H1 (cell line): ENCODE measurements around the gene GPLD1. TPM values are rescaled to one million over a fixed set of nuclear protein-coding genes. Genes with fewer than 3 reads are reported as not detected.
A peak's percentile ranks its signal among the peaks of the same experiment; 100 is the strongest.

Source experiments
- CTCF ChIA-PET: fragments of 300-600 bp; sonication (Branson Sonifier 250); formaldehyde crosslinking; loops from one replicate; lab custom pipeline; 2021; ENCODE audit not compliant: partially characterized antibody; lab: Charles Lee
- POLR2A ChIA-PET: fragments of 300-600 bp; sonication (Branson Sonifier 250); formaldehyde crosslinking; loops from one replicate; lab custom pipeline; 2021; ENCODE audit warnings: inconsistent platforms; ENCODE audit not compliant: partially characterized antibody; lab: Charles Lee
- DNase-seq, 2 experiments: peaks; one replicate each; pipeline versions ENCODE4 v3.0.0 to v3.0.0-alpha.2; 2010 to 2022; ENCODE audit warnings: low spot score in 2 of 2, low read depth in 1 of 2, mixed read lengths in 1 of 2
- FAIRE-seq: peaks from 2 replicates; lab custom pipeline; 2011; peaks lifted over from hg19 to GRCh38; lab: Jason Lieb, UNC
- H2AFZ ChIP-seq: 2 replicates; pipeline ENCODE4 v1.8.1; 2012; ENCODE audit warnings: low read length, inconsistent platforms
- H2AK5ac ChIP-seq: 2 replicates; pipeline ENCODE4 v1.6.1; 2013; ENCODE audit warnings: low read depth, low read length
- H2BK120ac ChIP-seq: replicated peaks from 2 replicates; pipeline ENCODE3; 2013; ENCODE audit warnings: low read depth, low read length, inconsistent platforms
- H2BK12ac ChIP-seq: 2 replicates; pipeline ENCODE4 v1.6.1; 2013; ENCODE audit warnings: low read depth, low read length
- H2BK15ac ChIP-seq: 2 replicates; pipeline ENCODE4 v1.6.1; 2013; ENCODE audit warnings: low read length
- H2BK20ac ChIP-seq: 2 replicates; pipeline ENCODE4 v1.6.1; 2013; ENCODE audit warnings: low read length
- H2BK5ac ChIP-seq: 2 replicates; pipeline ENCODE4 v1.6.1; 2013; ENCODE audit warnings: low read depth, low read length
- H3K14ac ChIP-seq: 2 replicates; pipeline ENCODE4 v1.6.1; 2013; ENCODE audit warnings: inconsistent platforms; ENCODE audit not compliant: insufficient read length
- H3K18ac ChIP-seq: 2 replicates; pipeline ENCODE4 v1.6.1; 2013; ENCODE audit warnings: low read length; ENCODE audit errors: extremely low read depth
- H3K23ac ChIP-seq: 2 replicates; pipeline ENCODE4 v1.6.1; 2013; ENCODE audit warnings: inconsistent platforms; ENCODE audit not compliant: insufficient read length
- H3K23me2 ChIP-seq: 2 replicates; pipeline ENCODE4 v1.6.1; 2013; ENCODE audit warnings: low read depth, low read length
- H3K27ac ChIP-seq: 2 replicates; pipeline ENCODE4 v1.6.1; 2011; ENCODE audit warnings: low read depth, low read length, inconsistent platforms
- H3K27me3 ChIP-seq, 4 experiments: replicated peaks in 1 of 4; 1 replicate in 1 of 4; 2 replicates in 3 of 4; pipeline versions ENCODE4 v1.6.1 to v1.8.1; 2011 to 2013; ENCODE audit warnings: low read length in 3 of 4, mild to moderate bottlenecking in 3 of 4, inconsistent platforms in 2 of 4, mixed read lengths in 2 of 4, moderate library complexity in 1 of 4; ENCODE audit not compliant: control insufficient read depth in 3 of 4, insufficient read depth in 3 of 4; ENCODE audit errors: extremely low read depth in 1 of 4
- H3K36me3 ChIP-seq, 4 experiments: 2 replicates each; pipeline versions ENCODE4 v1.6.1 to v1.8.1; 2011 to 2013; ENCODE audit warnings: mild to moderate bottlenecking in 4 of 4, low read length in 3 of 4, moderate library complexity in 2 of 4, control low read depth in 1 of 4, inconsistent platforms in 1 of 4; ENCODE audit not compliant: insufficient read depth in 4 of 4, control insufficient read depth in 2 of 4
- H3K4ac ChIP-seq: replicated peaks from 2 replicates; pipeline ENCODE3; 2013; ENCODE audit warnings: low read length, low read depth, mixed read lengths, inconsistent platforms; ENCODE audit not compliant: insufficient read length
- H3K4me1 ChIP-seq, 4 experiments: replicated peaks in 1 of 4; 1 replicate in 1 of 4; 2 replicates in 3 of 4; pipeline versions ENCODE4 v1.6.1 to v1.8.1; 2011 to 2013; ENCODE audit warnings: low read length in 3 of 4, inconsistent platforms in 2 of 4, mixed read lengths in 1 of 4; ENCODE audit not compliant: insufficient read depth in 4 of 4, control insufficient read depth in 3 of 4
- H3K4me2 ChIP-seq, 2 experiments: 2 replicates each; pipeline versions ENCODE4 v1.6.1 to v1.8.1; 2011 to 2013; ENCODE audit warnings: low read depth in 2 of 2, low read length in 2 of 2, control low read depth in 1 of 2, inconsistent platforms in 1 of 2, mild to moderate bottlenecking in 1 of 2; ENCODE audit not compliant: insufficient read depth in 1 of 2
- H3K4me3 ChIP-seq, 4 experiments: fragments of 200-600, 300-600 bp in 1 of 4; sonication (generic), shearing (Covaris generic), sonication (Bioruptor Twin) in 1 of 4; 2 replicates each; pipeline versions ENCODE4 v1.5.1 to v1.8.1; 2011 to 2016; ENCODE audit warnings: low read length in 4 of 4, low read depth in 3 of 4, control low read depth in 2 of 4, inconsistent platforms in 2 of 4, mild to moderate bottlenecking in 2 of 4, mixed read lengths in 1 of 4, moderate library complexity in 1 of 4; ENCODE audit not compliant: insufficient read depth in 2 of 4; ENCODE audit errors: extremely low read depth in 1 of 4
- H3K56ac ChIP-seq: replicated peaks from 2 replicates; pipeline ENCODE3; 2013; ENCODE audit warnings: low read depth, mild to moderate bottlenecking, mixed read lengths, low read length, inconsistent platforms; ENCODE audit not compliant: insufficient read length
- H3K79me1 ChIP-seq: 2 replicates; pipeline ENCODE4 v1.6.1; 2013; ENCODE audit warnings: low read depth, low read length, control low read depth
- H3K79me2 ChIP-seq, 2 experiments: 2 replicates each; pipeline versions ENCODE4 v1.6.1 to v1.8.1; 2012 to 2013; ENCODE audit warnings: low read length in 2 of 2, mild to moderate bottlenecking in 2 of 2, inconsistent platforms in 1 of 2; ENCODE audit not compliant: insufficient read depth in 2 of 2, control insufficient read depth in 1 of 2
- H3K9ac ChIP-seq, 4 experiments: replicated peaks in 1 of 4; 1 replicate in 1 of 4; 2 replicates in 3 of 4; pipeline versions ENCODE4 v1.6.1 to v1.8.1; 2011 to 2013; ENCODE audit warnings: low read depth in 3 of 4, low read length in 3 of 4, control low read depth in 2 of 4, mild to moderate bottlenecking in 2 of 4, moderate library complexity in 2 of 4, inconsistent platforms in 1 of 4; ENCODE audit errors: extremely low read depth in 1 of 4
- H3K9me3 ChIP-seq, 2 experiments: 2 replicates each; pipeline versions ENCODE4 v1.6.1 to v1.8.1; 2012 to 2013; ENCODE audit warnings: mild to moderate bottlenecking in 2 of 2, moderate library complexity in 2 of 2, control low read depth in 1 of 2, inconsistent platforms in 1 of 2, low read depth in 1 of 2, low read length in 1 of 2, mixed read lengths in 1 of 2; ENCODE audit not compliant: insufficient read depth in 2 of 2
- H4K20me1 ChIP-seq, 2 experiments: replicated peaks in 1 of 2; 2 replicates each; pipeline versions ENCODE3 to v1.8.1; 2011 to 2013; ENCODE audit warnings: inconsistent platforms in 2 of 2, low read length in 2 of 2, mild to moderate bottlenecking in 1 of 2; ENCODE audit not compliant: insufficient read depth in 2 of 2, control insufficient read depth in 1 of 2
- H4K5ac ChIP-seq: 2 replicates; pipeline ENCODE4 v1.6.1; 2013; ENCODE audit warnings: low read length, low read depth, mixed read lengths, inconsistent platforms; ENCODE audit not compliant: insufficient read length
- H4K8ac ChIP-seq: 2 replicates; pipeline ENCODE4 v1.8.0; 2013; ENCODE audit warnings: mild to moderate bottlenecking, moderate library complexity, low read length, inconsistent platforms; ENCODE audit not compliant: insufficient read depth; ENCODE audit errors: extremely low read depth
- H4K91ac ChIP-seq: replicated peaks from 2 replicates; pipeline ENCODE3; 2013; ENCODE audit warnings: low read length, mixed read lengths, inconsistent platforms; ENCODE audit not compliant: insufficient read length
- CBX8 ChIP-seq: fragments of 300-800, 300-1000 bp; sonication (generic); IDR thresholded peaks from 2 replicates; pipeline ENCODE4 v1.7.1; 2016; ENCODE audit warnings: low read depth, low read length, borderline replicate concordance
- CREB1 ChIP-seq: IDR thresholded peaks from 2 replicates; pipeline ENCODE4 v1.6.1; 2012; ENCODE audit warnings: inconsistent platforms
- HDAC2 ChIP-seq, 2 experiments: fragments of 300-600 bp in 1 of 2; sonication (generic) in 1 of 2; IDR thresholded peaks; 2 replicates each; pipeline ENCODE4 v1.6.1; 2011 to 2012; ENCODE audit warnings: low read depth in 2 of 2, low read length in 2 of 2, mild to moderate bottlenecking in 2 of 2, moderate library complexity in 2 of 2, borderline replicate concordance in 1 of 2, inconsistent platforms in 1 of 2
- JUND ChIP-seq: IDR thresholded peaks from 2 replicates; pipeline ENCODE4 v1.6.1; 2011; ENCODE audit warnings: mild to moderate bottlenecking, improper control_type of control experiment, low read length
- KDM1A ChIP-seq: fragments of 200-600, 300-600 bp; sonication (generic); IDR thresholded peaks from 2 replicates; pipeline ENCODE4 v1.7.1; 2016; ENCODE audit warnings: mild to moderate bottlenecking, low read length, borderline replicate concordance
- RBBP5 ChIP-seq: IDR thresholded peaks from 2 replicates; pipeline ENCODE4 v1.7.1; 2012; ENCODE audit warnings: low read depth, mild to moderate bottlenecking, inconsistent platforms, low read length, moderate library complexity, borderline replicate concordance
- SIX5 ChIP-seq: IDR thresholded peaks from 2 replicates; pipeline ENCODE4 v1.6.1; 2011; ENCODE audit warnings: mild to moderate bottlenecking, low read depth, low read length
- SP4 ChIP-seq: IDR thresholded peaks from 2 replicates; pipeline ENCODE4 v1.6.1; 2012; ENCODE audit warnings: low read length, inconsistent platforms
- TAF7 ChIP-seq: optimal IDR thresholded peaks from 2 replicates; pipeline ENCODE3; 2011; ENCODE audit warnings: low read depth, mild to moderate bottlenecking, inconsistent platforms, low read length, moderate library complexity, borderline replicate concordance
- TCF12 ChIP-seq: IDR thresholded peaks from 2 replicates; pipeline ENCODE4 v1.6.1; 2011; ENCODE audit warnings: low read depth, mild to moderate bottlenecking, low read length
- TEAD4 ChIP-seq: IDR thresholded peaks from 2 replicates; pipeline ENCODE4 v1.6.1; 2012; ENCODE audit warnings: low read depth, low read length, inconsistent platforms, mixed read lengths
- WGBS, 2 experiments: shearing (Covaris generic) in 1 of 2; methylation state at CpG; one replicate each; pipeline versions ENCODE4 v1.1.6 to v1.1.7; 2013 to 2015; ENCODE audit warnings: low lambda C conversion rate in 2 of 2, mixed read lengths in 2 of 2, inconsistent platforms in 1 of 2, low coverage in 1 of 2, missing lambda C conversion rate in 1 of 2; ENCODE audit not compliant: insufficient replicate concordance in 2 of 2, insufficient coverage in 1 of 2, insufficient read length in 1 of 2; ENCODE audit errors: extremely low coverage in 1 of 2, missing lambda C conversion rate in 1 of 2; 5-methylcytosine and 5-hydroxymethylcytosine counted together
- polyA plus RNA-seq, 7 experiments: library from polyadenylated mRNA; depleted of rRNA in 3 of 7; stranded (reverse) in 5 of 7; unstranded in 2 of 7; fragments of >200 nt in 5 of 7; fragments of 200-250 nt in 2 of 7; gene quantifications; 1 replicate in 5 of 7; 2 replicates in 1 of 7; 4 replicates in 1 of 7; pipeline versions ENCODE4 v1.2.1 to v1.2.3, GENCODE V29; 2011 to 2013; ENCODE audit warnings: missing spikeins in 2 of 7, mixed read lengths in 2 of 7
- total RNA-seq: library from RNA; stranded (reverse); fragmentation: NEBNext Ultra II Directional; extraction: Animal tissue kit (Norgen Biotek cat#: 25700); gene quantifications from 2 replicates; pipeline ENCODE4 v1.2.1, GENCODE V29; 2021
- TF ChIP-seq, protein P1 (sequence below): IDR thresholded peaks from 2 replicates; pipeline ENCODE4 v1.6.1; 2011; ENCODE audit warnings: low read length, improper control_type of control experiment
- TF ChIP-seq, protein P2 (sequence below): IDR thresholded peaks from 2 replicates; pipeline ENCODE4 v1.6.1; 2012; ENCODE audit warnings: inconsistent platforms

The GPLD1 gene
- total and polyA plus RNA-seq, 2 of the 8 experiments (the other 6 are each of a cell fraction or from before 2014, with no cell fraction given) = 3.7 to 5.3 TPM

- H2BK120ac ChIP-seq = no peak overlapping the region
- no peaks in the 10 kb centered on the region for H3K9me3 ChIP-seq
- no peaks in the 10 kb centered on the region for H4K20me1 ChIP-seq
- H2BK5ac ChIP-seq = no peak overlapping the region
- no peak overlapping the region for H3K4me3 ChIP-seq
- H3K79me1 ChIP-seq = no peaks in the 10 kb centered on the region
- FAIRE-seq (no peak), DNase-seq (no peak)
- H2AFZ ChIP-seq = no peak overlapping the region
- no peak overlapping the region for H3K14ac ChIP-seq
- H3K27me3 ChIP-seq = no peaks in the 10 kb centered on the region
- H2BK12ac ChIP-seq = no peak overlapping the region
- H3K4me1 ChIP-seq = no peaks in the 10 kb centered on the region
- POLR2A ChIA-PET = interaction anchor here (1.0 to 4.6 kb wide), 7 partner anchors 12 to 140 kb away, joined by 3 to 33 read pairs (median 6); partner anchors contain the start of gene MRS2
- CTCF ChIA-PET = interaction anchor here (1.2 to 1.8 kb wide), 2 partner anchors 15 to 96 kb away, joined by 3 to 5 read pairs; no protein-coding TSS in a partner anchor
- no peak overlapping the region for H3K27ac ChIP-seq
- H3K4ac ChIP-seq = no peak overlapping the region
- H4K91ac ChIP-seq = no peak overlapping the region
- H3K23me2 ChIP-seq = no peaks in the 10 kb centered on the region
- H3K36me3 ChIP-seq = peaks cover 14 to 58% (median 49%) of the 10 kb centered on the region in 4 experiments
- H3K79me2 ChIP-seq = no peaks in the 10 kb centered on the region
- H3K23ac ChIP-seq = no peak overlapping the region
- no peak overlapping the region for H3K4me2 ChIP-seq
- 91% methylated on average over 2 of the region's 2 CpGs; no CpG with 5 or more reads in 1 of the 2 experiments for WGBS, 2 experiments
- no peak overlapping the region for H2AK5ac ChIP-seq
- peak overlapping the region in 1 of 4 experiments; percentile 11; a peak in 1 of 7 replicates for H3K9ac ChIP-seq
- no peak overlapping the region for H2BK20ac ChIP-seq
- no peak overlapping the region for H4K8ac ChIP-seq
- H3K56ac ChIP-seq = no peak overlapping the region
- no peak overlapping the region for H3K18ac ChIP-seq
- H2BK15ac ChIP-seq = no peak overlapping the region
- no peak overlapping the region for H4K5ac ChIP-seq
- TF ChIP-seq HDAC2 (IDR thresholded peaks at IDR 0.05; ENCODE audit: borderline replicate concordance in 1 of 2, low read depth in 2 of 2, low read length in 2 of 2) (no peak), TEAD4 (no peak), CBX8 (no peak), JUND (no peak), TAF7 (no peak), CREB1 (no peak), TCF12 (no peak), SIX5 (no peak), SP4 (no peak), KDM1A (no peak), RBBP5 (no peak)
- TF ChIP-seq, protein P1, sequence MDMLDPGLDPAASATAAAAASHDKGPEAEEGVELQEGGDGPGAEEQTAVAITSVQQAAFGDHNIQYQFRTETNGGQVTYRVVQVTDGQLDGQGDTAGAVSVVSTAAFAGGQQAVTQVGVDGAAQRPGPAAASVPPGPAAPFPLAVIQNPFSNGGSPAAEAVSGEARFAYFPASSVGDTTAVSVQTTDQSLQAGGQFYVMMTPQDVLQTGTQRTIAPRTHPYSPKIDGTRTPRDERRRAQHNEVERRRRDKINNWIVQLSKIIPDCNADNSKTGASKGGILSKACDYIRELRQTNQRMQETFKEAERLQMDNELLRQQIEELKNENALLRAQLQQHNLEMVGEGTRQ = no peak
- TF ChIP-seq, protein P2, sequence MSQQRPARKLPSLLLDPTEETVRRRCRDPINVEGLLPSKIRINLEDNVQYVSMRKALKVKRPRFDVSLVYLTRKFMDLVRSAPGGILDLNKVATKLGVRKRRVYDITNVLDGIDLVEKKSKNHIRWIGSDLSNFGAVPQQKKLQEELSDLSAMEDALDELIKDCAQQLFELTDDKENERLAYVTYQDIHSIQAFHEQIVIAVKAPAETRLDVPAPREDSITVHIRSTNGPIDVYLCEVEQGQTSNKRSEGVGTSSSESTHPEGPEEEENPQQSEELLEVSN = no peak
Observed at GRCh38 chr6:24425091-24425490, 64.3 kb downstream of the GPLD1 start.
